Smooth muscle cell (in vitro differentiated cells): Measurements from ENCODE around the gene KIF26B. TPM values are rescaled to one million over a fixed set of nuclear protein-coding genes. Genes with fewer than 3 reads are reported as not detected.

Source experiments
- DNase-seq: peaks from one replicate; lab custom pipeline; 2025; ENCODE audit not compliant: unreplicated experiment; lab: John Stamatoyannopoulos, UW
- H2AFZ ChIP-seq: fragments of 200-600 bp; sonication (generic); 2 replicates; pipeline ENCODE4 v1.6.0; 2016; ENCODE audit warnings: antibody characterized with exemption, low read depth, mild to moderate bottlenecking
- H3F3A ChIP-seq: fragments of 200-600 bp; sonication (generic); 2 replicates; pipeline ENCODE4 v1.6.0; 2017; ENCODE audit warnings: antibody characterized with exemption, low read depth
- H3K27ac ChIP-seq: fragments of 200-600 bp; sonication (generic); 2 replicates; pipeline ENCODE4 v1.5.1; 2016; ENCODE audit warnings: low read depth, mild to moderate bottlenecking
- H3K27me3 ChIP-seq: fragments of 200-600 bp; sonication (generic); 2 replicates; pipeline ENCODE4 v1.6.1; 2016; ENCODE audit warnings: low read depth, mild to moderate bottlenecking
- H3K36me3 ChIP-seq: fragments of 200-600 bp; sonication (generic); 2 replicates; pipeline ENCODE4 v1.5.1; 2016; ENCODE audit warnings: low read depth
- H3K4me1 ChIP-seq: fragments of 200-600 bp; sonication (generic); 2 replicates; pipeline ENCODE4 v1.5.1; 2016; ENCODE audit warnings: low read depth
- H3K4me2 ChIP-seq: fragments of 200-600 bp; sonication (generic); 2 replicates; pipeline ENCODE4 v1.6.0; 2016; ENCODE audit warnings: mild to moderate bottlenecking
- H3K4me3 ChIP-seq: fragments of 200-600 bp; sonication (generic); 2 replicates; pipeline ENCODE4 v1.5.1; 2016; ENCODE audit warnings: mild to moderate bottlenecking
- H3K79me2 ChIP-seq: fragments of 200-600 bp; sonication (generic); 2 replicates; pipeline ENCODE4 v1.6.0; 2016; ENCODE audit warnings: low read depth, mild to moderate bottlenecking
- H3K9ac ChIP-seq: fragments of 200-600 bp; sonication (generic); 2 replicates; pipeline ENCODE4 v1.6.0; 2016; ENCODE audit warnings: low read depth
- H3K9me3 ChIP-seq: fragments of 200-600 bp; sonication (generic); replicated peaks from 2 replicates; pipeline ENCODE4 v1.5.1; 2016; ENCODE audit warnings: low read depth
- H4K20me1 ChIP-seq: fragments of 200-600 bp; sonication (generic); 2 replicates; pipeline ENCODE4 v1.6.0; 2016; ENCODE audit warnings: low read depth
- WGBS: methylation state at CpG from one replicate; pipeline ENCODE4 v1.1.7; 2016; ENCODE audit warnings: low lambda C conversion rate; 5-methylcytosine and 5-hydroxymethylcytosine counted together
- polyA plus RNA-seq: library from polyadenylated mRNA; unstranded; fragments of >200 nt; fragmentation: Nextera tagmentation; extraction: Ambion mirVana; gene quantifications from 2 replicates; pipeline ENCODE4 v1.2.1, GENCODE V29; 2016
- total RNA-seq: library from RNA; depleted of rRNA; stranded (reverse); fragments of >200 nt; gene quantifications from 2 replicates; pipeline ENCODE4 v1.2.3, GENCODE V29; 2014
- TF ChIP-seq, protein P1 (sequence below): fragments of 200-600 bp; sonication (generic); IDR thresholded peaks from 2 replicates; pipeline ENCODE4 v1.5.1; 2017; ENCODE audit warnings: borderline replicate concordance, mild to moderate bottlenecking, antibody characterized with exemption; ENCODE audit not compliant: insufficient read depth, poor library complexity, severe bottlenecking

The KIF26B gene
- total and polyA plus RNA-seq, 2 experiments from 2014 or later, result 24.9 to 43.3 TPM

DNA sequence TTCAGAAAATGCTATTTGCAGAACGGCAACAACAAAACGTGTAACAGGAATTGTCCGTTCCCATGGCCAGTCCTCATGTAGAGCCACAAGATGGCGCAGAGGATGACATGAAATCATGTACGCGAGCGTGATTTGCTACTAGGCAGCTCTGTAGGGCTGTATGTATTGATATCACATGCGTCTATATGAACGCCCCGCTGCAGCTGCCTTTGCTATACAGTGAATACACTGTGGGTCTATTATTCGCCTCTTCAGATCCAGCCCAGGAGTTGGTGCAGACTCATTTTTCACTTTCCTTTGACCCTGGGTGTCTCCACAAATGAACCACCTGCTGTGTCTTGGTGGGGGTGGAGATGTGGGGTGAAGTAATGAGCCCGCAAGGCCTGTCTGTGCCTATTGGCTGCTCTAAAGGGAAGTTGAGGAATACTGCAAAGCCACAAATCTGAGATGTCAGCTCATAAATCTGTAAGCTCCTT is 361.5 kb downstream of the KIF26B start:
- no peak overlapping the region for H2AFZ ChIP-seq
- no peaks in the 10 kb centered on the region for H3F3A ChIP-seq
- 93% methylated on average over 12 of the region's 12 CpGs for WGBS
- peaks cover 81% of the 10 kb centered on the region for H4K20me1 ChIP-seq
- H3K9ac ChIP-seq, result no peak overlapping the region
- H3K27ac ChIP-seq, result no peak overlapping the region
- H3K36me3 ChIP-seq, result no peaks in the 10 kb centered on the region
- peaks cover 4% of the 10 kb centered on the region for H3K4me1 ChIP-seq
- no peaks in the 10 kb centered on the region for H3K27me3 ChIP-seq
- H3K9me3 ChIP-seq, result no peaks in the 10 kb centered on the region
- H3K79me2 ChIP-seq, result peaks cover 16% of the 10 kb centered on the region
- TF ChIP-seq, protein P1, sequence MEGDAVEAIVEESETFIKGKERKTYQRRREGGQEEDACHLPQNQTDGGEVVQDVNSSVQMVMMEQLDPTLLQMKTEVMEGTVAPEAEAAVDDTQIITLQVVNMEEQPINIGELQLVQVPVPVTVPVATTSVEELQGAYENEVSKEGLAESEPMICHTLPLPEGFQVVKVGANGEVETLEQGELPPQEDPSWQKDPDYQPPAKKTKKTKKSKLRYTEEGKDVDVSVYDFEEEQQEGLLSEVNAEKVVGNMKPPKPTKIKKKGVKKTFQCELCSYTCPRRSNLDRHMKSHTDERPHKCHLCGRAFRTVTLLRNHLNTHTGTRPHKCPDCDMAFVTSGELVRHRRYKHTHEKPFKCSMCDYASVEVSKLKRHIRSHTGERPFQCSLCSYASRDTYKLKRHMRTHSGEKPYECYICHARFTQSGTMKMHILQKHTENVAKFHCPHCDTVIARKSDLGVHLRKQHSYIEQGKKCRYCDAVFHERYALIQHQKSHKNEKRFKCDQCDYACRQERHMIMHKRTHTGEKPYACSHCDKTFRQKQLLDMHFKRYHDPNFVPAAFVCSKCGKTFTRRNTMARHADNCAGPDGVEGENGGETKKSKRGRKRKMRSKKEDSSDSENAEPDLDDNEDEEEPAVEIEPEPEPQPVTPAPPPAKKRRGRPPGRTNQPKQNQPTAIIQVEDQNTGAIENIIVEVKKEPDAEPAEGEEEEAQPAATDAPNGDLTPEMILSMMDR, result no peak
- no peak for DNase-seq
- H3K4me3 ChIP-seq, result no peak overlapping the region
- no peak overlapping the region for H3K4me2 ChIP-seq

GRCh38 chr1:245520611-245521010 is 365.8 kb downstream of the KIF26B start:
- Histone ChIP-seq H3F3A (no peaks in the 10 kb centered on the region), H2AFZ (no peak overlapping the region), H3K4me2 (no peak overlapping the region), H3K4me1 (no peaks in the 10 kb centered on the region), H3K27ac (no peak overlapping the region), H4K20me1 (peaks cover 48% of the 10 kb centered on the region), H3K79me2 (peaks cover 14% of the 10 kb centered on the region), H3K9me3 (no peaks in the 10 kb centered on the region), H3K36me3 (no peaks in the 10 kb centered on the region), H3K9ac (no peak overlapping the region), H3K27me3 (no peaks in the 10 kb centered on the region), H3K4me3 (no peak overlapping the region)
- 100% methylated on average over 1 of the region's 1 CpG for WGBS
- no peak for DNase-seq
- TF ChIP-seq, protein P1, result no peak

- Histone ChIP-seq H3K9ac (no peak overlapping the region), H3K27me3 (no peaks in the 10 kb centered on the region), H3K4me3 (no peak overlapping the region), H3K4me2 (no peak overlapping the region), H2AFZ (no peak overlapping the region), H3K36me3 (no peaks in the 10 kb centered on the region), H4K20me1 (peaks cover 52% of the 10 kb centered on the region), H3K9me3 (no peaks in the 10 kb centered on the region), H3K79me2 (peaks cover 25% of the 10 kb centered on the region), H3K27ac (no peak overlapping the region), H3F3A (no peaks in the 10 kb centered on the region), H3K4me1 (no peaks in the 10 kb centered on the region)
- TF ChIP-seq, protein P1, result no peak
- WGBS, result 100% methylated on average over 2 of the region's 2 CpGs
- DNase-seq, result no peak
Observed at GRCh38 chr1:245526141-245526540, 371.4 kb downstream of the KIF26B start.

- Histone ChIP-seq H3K4me2 (no peak overlapping the region), H3K4me1 (no peaks in the 10 kb centered on the region), H3K9me3 (no peaks in the 10 kb centered on the region), H3K36me3 (no peaks in the 10 kb centered on the region), H3K27me3 (no peaks in the 10 kb centered on the region), H4K20me1 (peaks cover 67% of the 10 kb centered on the region), H3K79me2 (peaks cover 30% of the 10 kb centered on the region), H3K4me3 (no peak overlapping the region), H3K27ac (no peak overlapping the region), H2AFZ (no peak overlapping the region), H3K9ac (no peak overlapping the region), H3F3A (no peaks in the 10 kb centered on the region)
- 94% methylated on average over 7 of the region's 7 CpGs for WGBS
- no peak for DNase-seq
- TF ChIP-seq, protein P1, result no peak
Observed at GRCh38 chr1:245528258-245528635, 373.5 kb downstream of the KIF26B start.
